Mucosa of rectum (tissue), 2 donors: Measurements from ENCODE around the gene WFDC8.
"Not testable (repeated sequence)": the region's sequence is repeated elsewhere in the genome, so short reads cannot be mapped to it uniquely, and the experiment has no call there.

Source experiments
- H3K27ac ChIP-seq, 2 donors: one replicate each; pipeline ENCODE4 v1.7.0; 2013; ENCODE audit warnings: inconsistent platforms in 2 of 2, low read depth in 2 of 2, low read length in 2 of 2
- H3K27me3 ChIP-seq, 2 donors: one replicate each; pipeline ENCODE4 v1.7.0; 2013; ENCODE audit warnings: low read length in 2 of 2; ENCODE audit not compliant: control insufficient read depth in 2 of 2, insufficient read depth in 2 of 2
- H3K36me3 ChIP-seq, 2 donors: one replicate each; pipeline ENCODE4 v1.7.0; 2013; ENCODE audit warnings: low read length in 2 of 2; ENCODE audit not compliant: control insufficient read depth in 2 of 2, insufficient read depth in 2 of 2
- H3K4me1 ChIP-seq, 2 donors: one replicate each; pipeline ENCODE4 v1.7.0; 2013; ENCODE audit warnings: low read length in 2 of 2, mild to moderate bottlenecking in 1 of 2; ENCODE audit not compliant: control insufficient read depth in 2 of 2, insufficient read depth in 2 of 2
- H3K4me3 ChIP-seq, 2 donors: one replicate each; pipeline ENCODE4 v1.7.0; 2013; ENCODE audit warnings: low read length in 2 of 2
- H3K9ac ChIP-seq, 2 donors: one replicate each; pipeline ENCODE4 v1.7.0; 2013; ENCODE audit warnings: low read length in 2 of 2, low read depth in 1 of 2, mild to moderate bottlenecking in 1 of 2
- H3K9me3 ChIP-seq, 2 donors: one replicate each; pipeline ENCODE4 v1.7.0; 2013; ENCODE audit warnings: low read length in 2 of 2; ENCODE audit not compliant: control insufficient read depth in 2 of 2
- donor health status: healthy.
- donor health status: Normal muscosa, but diverticular disease.

The WFDC8 gene

DNA sequence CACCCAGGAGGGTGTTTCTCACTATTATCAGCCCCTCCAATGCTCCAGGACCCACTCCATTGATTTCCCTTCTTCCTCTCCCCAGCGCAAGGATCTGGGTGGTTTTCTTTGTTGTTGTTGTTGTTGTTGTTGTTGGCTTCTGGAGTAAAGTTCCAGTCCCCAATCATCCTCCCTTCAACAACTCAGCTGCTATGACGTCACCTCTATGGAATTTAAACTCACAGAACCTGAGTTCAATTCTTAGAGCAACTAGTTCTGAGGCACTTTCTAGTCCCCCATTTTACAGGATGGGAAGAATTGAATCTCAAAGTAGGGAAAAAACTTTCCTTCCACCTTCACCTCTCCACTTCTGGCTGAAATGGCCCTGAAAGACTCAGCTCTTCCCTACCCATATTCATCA lies 9.7 kb upstream of the WFDC8 start:
- H3K9ac ChIP-seq: no peak overlapping the region
- no peaks in the 10 kb centered on the region for H3K27me3 ChIP-seq
- H3K4me3 ChIP-seq: no peak overlapping the region
- no peaks in the 10 kb centered on the region for H3K36me3 ChIP-seq
- no peaks in the 10 kb centered on the region for H3K4me1 ChIP-seq
- H3K27ac ChIP-seq: no peak overlapping the region
- no peaks in the 10 kb centered on the region for H3K9me3 ChIP-seq

DNA sequence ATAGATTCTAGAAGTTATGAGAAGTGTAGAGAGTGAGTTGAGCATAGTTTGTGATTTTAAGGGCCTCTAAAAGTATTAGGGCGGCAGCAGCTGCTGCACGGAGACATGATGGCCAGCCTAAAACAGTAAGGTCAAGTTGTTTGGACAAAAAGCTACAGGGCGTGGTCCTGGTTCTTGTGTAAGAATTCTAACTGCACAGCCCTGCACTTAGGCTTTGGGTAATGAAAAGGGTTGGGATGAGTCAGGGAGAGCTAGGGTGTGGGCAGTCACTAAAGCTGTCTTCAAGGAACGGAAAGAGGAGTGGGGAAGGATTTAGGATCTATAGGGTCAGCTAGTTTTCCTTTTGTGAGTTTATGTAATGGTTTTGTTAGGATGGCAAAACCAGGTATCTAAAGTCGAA lies 6.9 kb upstream of the WFDC8 start:
- H3K4me1 ChIP-seq, H3K9ac ChIP-seq, H3K36me3 ChIP-seq, H3K9me3 ChIP-seq, H3K4me3 ChIP-seq, H3K27me3 ChIP-seq, H3K27ac ChIP-seq: not testable (repeated sequence)

DNA sequence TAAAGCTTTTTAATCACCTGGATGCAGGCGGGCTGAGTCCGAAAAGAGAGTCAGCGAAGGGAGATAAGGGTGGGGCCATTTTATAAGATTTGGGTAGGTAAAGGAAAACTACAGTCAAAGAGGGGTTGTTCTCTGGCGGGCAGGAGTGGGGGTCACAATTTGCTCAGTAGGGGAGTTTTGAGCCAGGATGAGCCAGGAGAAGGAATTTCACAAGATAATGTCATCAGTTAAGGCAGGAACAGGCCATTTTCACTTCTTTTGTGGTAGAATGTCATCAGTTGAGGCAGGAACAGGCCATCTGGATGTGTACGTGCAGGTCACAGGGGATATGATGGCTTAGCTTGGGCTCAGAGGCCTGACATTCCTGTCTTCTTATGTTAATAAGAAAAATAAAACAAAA lies 5.2 kb upstream of the WFDC8 start:
- H3K27me3 ChIP-seq, H3K27ac ChIP-seq, H3K4me3 ChIP-seq, H3K9me3 ChIP-seq, H3K36me3 ChIP-seq, H3K4me1 ChIP-seq, H3K9ac ChIP-seq: not testable (repeated sequence)

DNA sequence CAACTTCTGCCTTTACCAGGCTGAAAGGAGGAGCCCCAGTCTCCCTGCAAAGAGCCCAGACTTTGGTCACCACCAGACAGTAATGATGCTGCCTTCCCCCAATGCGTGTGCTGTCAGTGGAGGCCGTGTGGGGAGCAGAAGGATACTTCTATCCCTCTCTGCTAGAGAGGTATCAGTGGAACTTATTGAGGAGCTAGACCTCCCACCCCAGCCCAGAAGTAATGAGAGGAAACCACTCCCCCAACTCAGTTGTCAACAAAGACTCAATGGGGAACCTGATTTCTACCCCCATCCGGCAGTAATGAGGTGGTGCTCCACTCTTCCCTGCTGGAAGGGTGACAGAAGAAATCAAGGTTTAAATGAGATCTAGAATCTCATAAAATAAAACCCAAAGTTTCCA lies 4.4 kb upstream of the WFDC8 start:
- Histone ChIP-seq H3K27me3 (peaks cover 0 to 2% of the 10 kb centered on the region in 2 donors), H3K27ac (no peak overlapping the region), H3K9me3 (no peaks in the 10 kb centered on the region), H3K9ac (no peak overlapping the region), H3K4me3 (no peak overlapping the region), H3K4me1 (no peaks in the 10 kb centered on the region), H3K36me3 (no peaks in the 10 kb centered on the region)

DNA sequence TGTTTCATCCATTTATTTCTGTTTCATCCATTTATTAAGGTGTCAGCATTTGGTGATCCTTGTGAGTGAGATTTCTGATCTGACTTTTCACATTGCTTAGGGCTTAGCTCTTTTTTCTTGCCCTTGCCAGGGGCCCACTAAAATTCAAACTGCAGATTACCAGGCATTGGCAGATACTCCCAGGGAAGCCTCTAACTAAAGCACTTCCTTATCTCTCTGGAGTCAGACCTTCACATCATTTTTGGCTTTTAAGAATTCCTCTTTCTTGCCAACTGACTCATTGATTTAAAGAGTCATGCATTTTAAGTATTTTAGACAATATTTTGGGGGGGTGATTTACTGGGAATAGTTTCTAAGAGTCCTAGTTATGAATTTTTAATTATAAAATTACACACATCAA lies 2.6 kb upstream of the WFDC8 start:
- Histone ChIP-seq H3K36me3 (no peaks in the 10 kb centered on the region), H3K4me3 (no peak overlapping the region), H3K27me3 (peaks cover 0 to 2% of the 10 kb centered on the region in 2 donors), H3K9ac (no peak overlapping the region), H3K4me1 (no peaks in the 10 kb centered on the region), H3K27ac (no peak overlapping the region), H3K9me3 (no peaks in the 10 kb centered on the region)

DNA sequence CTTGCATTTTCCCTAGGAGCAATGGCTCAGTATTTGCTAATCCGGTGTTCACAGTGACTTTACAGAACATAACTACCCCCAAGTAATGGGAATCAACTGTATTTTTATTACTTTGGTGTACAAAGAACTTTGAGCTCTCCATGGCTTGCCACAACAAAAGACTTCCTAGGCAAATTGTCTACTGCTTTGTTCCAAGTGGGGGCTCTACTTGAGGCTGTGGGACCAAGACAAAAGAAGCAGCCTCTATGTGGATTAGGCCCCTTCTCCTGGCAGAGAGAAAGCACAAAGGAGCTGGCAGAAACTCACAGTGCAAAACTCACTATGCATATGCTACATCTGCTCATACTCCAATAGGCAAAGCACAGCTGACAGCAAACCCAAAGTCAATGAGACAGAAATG lies 853 bp downstream of the WFDC8 start:
- Histone ChIP-seq H3K9me3 (no peaks in the 10 kb centered on the region), H3K27ac (no peak overlapping the region), H3K4me1 (no peaks in the 10 kb centered on the region), H3K4me3 (no peak overlapping the region), H3K36me3 (no peaks in the 10 kb centered on the region), H3K27me3 (peaks cover 0 to 2% of the 10 kb centered on the region in 2 donors), H3K9ac (no peak overlapping the region)

DNA sequence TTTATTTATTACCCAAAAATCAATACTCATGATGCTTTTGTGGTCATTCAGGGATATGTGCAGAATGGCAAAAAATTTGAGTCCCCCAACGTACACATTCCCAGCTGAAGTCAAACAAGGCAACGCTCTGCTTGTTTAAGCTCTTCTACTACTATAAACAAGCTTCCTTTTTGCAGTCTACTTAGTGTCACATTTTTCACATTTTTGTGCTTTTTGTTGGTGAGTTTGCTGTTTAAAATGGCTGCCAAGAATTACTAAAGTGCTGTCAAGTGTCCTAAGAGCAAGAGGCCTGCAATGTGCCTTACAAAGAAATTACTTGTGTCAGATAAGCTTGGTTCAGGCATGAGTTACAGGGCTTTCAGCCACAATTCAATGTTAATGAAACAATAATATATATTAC lies 2.1 kb downstream of the WFDC8 start:
- Histone ChIP-seq H3K36me3 (no peaks in the 10 kb centered on the region), H3K9ac (no peak overlapping the region), H3K9me3 (no peaks in the 10 kb centered on the region), H3K4me3 (no peak overlapping the region), H3K27me3 (peaks cover 0 to 2% of the 10 kb centered on the region in 2 donors), H3K27ac (no peak overlapping the region), H3K4me1 (no peaks in the 10 kb centered on the region)

DNA sequence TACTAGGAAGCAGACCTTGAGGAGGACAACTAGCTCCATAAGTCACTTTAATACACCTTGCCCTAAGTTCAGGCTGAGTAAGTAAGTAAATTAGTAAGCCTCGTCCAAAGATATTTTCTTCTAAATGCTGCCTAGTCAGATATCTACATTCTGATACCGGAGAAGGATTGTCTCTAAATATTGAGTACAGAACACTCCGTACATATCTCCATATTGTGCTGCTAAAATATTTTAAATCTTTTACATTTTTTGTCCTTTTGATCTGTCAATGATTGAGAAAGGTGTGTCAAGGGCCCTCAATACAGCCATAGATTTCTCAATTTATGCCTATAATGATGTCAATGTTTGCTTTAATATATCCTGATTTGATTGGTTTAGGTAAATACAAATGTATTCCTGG lies 3.2 kb downstream of the WFDC8 start:
- Histone ChIP-seq H3K9me3 (no peaks in the 10 kb centered on the region), H3K4me3 (no peak overlapping the region), H3K36me3 (no peaks in the 10 kb centered on the region), H3K4me1 (no peaks in the 10 kb centered on the region), H3K27me3 (peaks cover 0 to 2% of the 10 kb centered on the region in 2 donors), H3K27ac (no peak overlapping the region), H3K9ac (no peak overlapping the region)

DNA sequence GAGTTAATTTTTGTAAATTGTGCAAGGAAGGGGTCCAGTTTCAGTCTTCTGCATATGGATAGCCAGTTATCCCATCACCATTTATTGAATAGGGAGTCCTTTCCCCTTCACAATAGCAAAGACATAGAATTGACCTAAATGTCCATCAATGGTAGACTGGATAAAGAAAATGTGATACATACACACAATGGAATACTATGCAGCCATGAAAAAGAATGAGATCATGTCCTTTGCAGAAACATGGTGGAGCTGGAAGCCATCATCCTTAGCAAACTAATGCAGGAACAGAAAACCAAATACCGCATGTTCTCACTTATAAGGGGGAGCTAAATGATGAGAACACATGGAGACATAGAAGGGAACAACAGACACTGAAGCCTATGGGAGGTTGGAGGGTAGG lies 9.4 kb downstream of the WFDC8 start:
- H3K27me3 ChIP-seq: not testable (repeated sequence)

DNA sequence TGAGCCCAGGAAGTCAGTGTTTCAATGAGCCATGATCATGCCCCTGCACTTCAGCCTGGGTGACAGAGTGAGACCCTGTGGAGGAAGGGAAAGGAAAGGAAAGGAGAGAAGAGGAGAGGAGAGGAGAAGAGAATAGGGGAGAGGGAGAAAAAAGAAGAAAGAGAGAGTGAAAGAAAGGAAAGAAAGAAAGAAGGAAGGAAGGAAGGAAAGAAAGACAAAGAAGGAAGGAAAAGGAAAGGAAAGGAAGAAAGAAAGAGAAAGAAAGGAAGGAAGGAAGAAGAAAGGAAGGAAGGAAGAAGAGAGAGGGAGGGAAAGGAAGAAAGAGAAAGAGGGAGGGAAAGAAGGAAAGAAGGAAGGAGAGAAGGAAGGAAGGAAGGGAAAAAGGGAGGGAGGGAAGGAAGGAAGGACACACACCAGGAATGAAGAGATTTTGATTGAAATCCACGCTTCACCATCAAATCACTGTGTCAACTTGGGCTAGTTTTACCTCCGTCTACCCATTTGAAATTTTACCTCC lies 14.3 kb downstream of the WFDC8 start:
- Histone ChIP-seq H3K9ac (no peak overlapping the region), H3K9me3 (no peaks in the 10 kb centered on the region), H3K27ac (no peak overlapping the region), H3K27me3 (no peaks in the 10 kb centered on the region), H3K4me3 (no peak overlapping the region), H3K36me3 (no peaks in the 10 kb centered on the region), H3K4me1 (no peaks in the 10 kb centered on the region)

More for the DNA sequence above, 9.4 kb downstream of the WFDC8 start:
- H3K4me1 ChIP-seq, H3K36me3 ChIP-seq, H3K9me3 ChIP-seq, H3K4me3 ChIP-seq, H3K9ac ChIP-seq, H3K27ac ChIP-seq: not testable (repeated sequence)

DNA sequence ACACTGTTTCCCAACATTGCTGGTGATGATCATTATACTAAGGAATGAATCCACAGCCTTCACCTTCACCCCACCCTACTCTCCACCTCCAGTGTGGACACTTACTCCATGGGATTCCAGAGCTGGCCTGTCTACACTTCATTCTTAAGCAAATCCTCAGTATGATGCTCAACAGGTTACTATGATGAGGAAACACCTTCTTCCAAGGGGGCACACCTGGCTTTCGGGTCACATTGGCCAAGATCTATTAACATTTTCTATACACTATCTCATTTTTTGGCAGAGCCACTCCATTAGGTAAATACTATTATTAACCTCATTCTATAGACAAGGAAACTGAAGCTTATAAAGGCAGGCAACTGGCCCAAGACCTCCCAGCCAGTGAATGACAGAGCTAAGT lies 23.9 kb downstream of the WFDC8 start:
- Histone ChIP-seq H3K27me3 (no peaks in the 10 kb centered on the region), H3K4me1 (peaks cover 0 to 4% of the 10 kb centered on the region in 2 donors), H3K27ac (no peak overlapping the region)

More for the DNA sequence above, 23.9 kb downstream of the WFDC8 start:
- Histone ChIP-seq H3K4me3 (no peak overlapping the region), H3K9ac (no peak overlapping the region), H3K36me3 (no peaks in the 10 kb centered on the region), H3K9me3 (no peaks in the 10 kb centered on the region)
